HL-60 (cell line): ENCODE results near the gene EIF2B4.

Experiments
- GABPA ChIP-seq: IDR thresholded peaks from 2 replicates; pipeline ENCODE4 v1.6.1; 2012; ENCODE audit warnings: low read depth
- POLR2AphosphoS5 ChIP-seq: IDR thresholded peaks from 2 replicates; pipeline ENCODE4 v1.6.1; 2012; ENCODE audit warnings: low read depth
- TF ChIP-seq, protein P1 (sequence below): IDR thresholded peaks from one replicate; pipeline ENCODE4 v1.5.1; 2011; ENCODE audit warnings: low read length, control low read depth, inconsistent platforms; ENCODE audit not compliant: insufficient read depth
- TF ChIP-seq, protein P2 (sequence below): IDR thresholded peaks from 2 replicates; pipeline ENCODE4 v1.6.1; 2012; ENCODE audit warnings: low read depth; ENCODE audit not compliant: insufficient replicate concordance

DNA sequence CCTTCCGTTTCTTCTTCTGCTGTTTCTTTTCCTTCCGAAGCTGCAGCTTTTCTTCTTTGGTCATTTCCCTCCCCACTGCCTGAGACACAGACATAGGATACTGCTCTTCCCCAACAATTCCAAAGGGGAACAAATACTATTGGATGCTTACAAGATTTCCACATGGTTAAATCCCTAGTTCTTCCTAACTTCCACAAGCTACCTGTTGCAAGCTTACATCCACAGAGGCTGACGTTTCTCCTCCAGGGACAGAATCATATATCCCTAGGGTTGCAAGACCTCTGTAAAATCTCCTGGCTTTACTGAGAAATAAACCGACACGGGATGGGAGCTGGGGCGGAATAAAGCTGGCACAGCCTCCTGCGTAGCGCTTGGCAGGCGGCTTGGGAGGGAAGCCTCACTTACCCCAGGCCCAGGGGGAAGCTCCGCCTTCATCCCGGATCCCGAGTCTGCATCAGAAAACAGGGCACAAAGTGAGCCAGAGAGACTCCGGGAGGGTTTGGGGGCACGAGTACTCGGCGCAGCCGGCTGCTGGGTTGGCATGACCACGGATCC is 590 bp downstream of the EIF2B4 start:
- TF ChIP-seq, protein P1, sequence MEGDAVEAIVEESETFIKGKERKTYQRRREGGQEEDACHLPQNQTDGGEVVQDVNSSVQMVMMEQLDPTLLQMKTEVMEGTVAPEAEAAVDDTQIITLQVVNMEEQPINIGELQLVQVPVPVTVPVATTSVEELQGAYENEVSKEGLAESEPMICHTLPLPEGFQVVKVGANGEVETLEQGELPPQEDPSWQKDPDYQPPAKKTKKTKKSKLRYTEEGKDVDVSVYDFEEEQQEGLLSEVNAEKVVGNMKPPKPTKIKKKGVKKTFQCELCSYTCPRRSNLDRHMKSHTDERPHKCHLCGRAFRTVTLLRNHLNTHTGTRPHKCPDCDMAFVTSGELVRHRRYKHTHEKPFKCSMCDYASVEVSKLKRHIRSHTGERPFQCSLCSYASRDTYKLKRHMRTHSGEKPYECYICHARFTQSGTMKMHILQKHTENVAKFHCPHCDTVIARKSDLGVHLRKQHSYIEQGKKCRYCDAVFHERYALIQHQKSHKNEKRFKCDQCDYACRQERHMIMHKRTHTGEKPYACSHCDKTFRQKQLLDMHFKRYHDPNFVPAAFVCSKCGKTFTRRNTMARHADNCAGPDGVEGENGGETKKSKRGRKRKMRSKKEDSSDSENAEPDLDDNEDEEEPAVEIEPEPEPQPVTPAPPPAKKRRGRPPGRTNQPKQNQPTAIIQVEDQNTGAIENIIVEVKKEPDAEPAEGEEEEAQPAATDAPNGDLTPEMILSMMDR: no peak
- TF ChIP-seq, protein P2, sequence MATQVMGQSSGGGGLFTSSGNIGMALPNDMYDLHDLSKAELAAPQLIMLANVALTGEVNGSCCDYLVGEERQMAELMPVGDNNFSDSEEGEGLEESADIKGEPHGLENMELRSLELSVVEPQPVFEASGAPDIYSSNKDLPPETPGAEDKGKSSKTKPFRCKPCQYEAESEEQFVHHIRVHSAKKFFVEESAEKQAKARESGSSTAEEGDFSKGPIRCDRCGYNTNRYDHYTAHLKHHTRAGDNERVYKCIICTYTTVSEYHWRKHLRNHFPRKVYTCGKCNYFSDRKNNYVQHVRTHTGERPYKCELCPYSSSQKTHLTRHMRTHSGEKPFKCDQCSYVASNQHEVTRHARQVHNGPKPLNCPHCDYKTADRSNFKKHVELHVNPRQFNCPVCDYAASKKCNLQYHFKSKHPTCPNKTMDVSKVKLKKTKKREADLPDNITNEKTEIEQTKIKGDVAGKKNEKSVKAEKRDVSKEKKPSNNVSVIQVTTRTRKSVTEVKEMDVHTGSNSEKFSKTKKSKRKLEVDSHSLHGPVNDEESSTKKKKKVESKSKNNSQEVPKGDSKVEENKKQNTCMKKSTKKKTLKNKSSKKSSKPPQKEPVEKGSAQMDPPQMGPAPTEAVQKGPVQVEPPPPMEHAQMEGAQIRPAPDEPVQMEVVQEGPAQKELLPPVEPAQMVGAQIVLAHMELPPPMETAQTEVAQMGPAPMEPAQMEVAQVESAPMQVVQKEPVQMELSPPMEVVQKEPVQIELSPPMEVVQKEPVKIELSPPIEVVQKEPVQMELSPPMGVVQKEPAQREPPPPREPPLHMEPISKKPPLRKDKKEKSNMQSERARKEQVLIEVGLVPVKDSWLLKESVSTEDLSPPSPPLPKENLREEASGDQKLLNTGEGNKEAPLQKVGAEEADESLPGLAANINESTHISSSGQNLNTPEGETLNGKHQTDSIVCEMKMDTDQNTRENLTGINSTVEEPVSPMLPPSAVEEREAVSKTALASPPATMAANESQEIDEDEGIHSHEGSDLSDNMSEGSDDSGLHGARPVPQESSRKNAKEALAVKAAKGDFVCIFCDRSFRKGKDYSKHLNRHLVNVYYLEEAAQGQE: no peak
- 0 out of 2 replicates have a peak, but pooled peaks have one; percentile 4 for TF ChIP-seq POLR2AphosphoS5
- no peak for TF ChIP-seq GABPA
